Hepatocyte (in vitro differentiated cells): Measurements from ENCODE around the gene BCAS4.

Experiments
- CTCF ChIP-seq: fragments of 200-600 bp; sonication (generic); IDR thresholded peaks from 2 replicates; pipeline ENCODE4 v1.5.1; 2016; ENCODE audit warnings: antibody characterized with exemption, mild to moderate bottlenecking; ENCODE audit not compliant: poor library complexity
- EZH2 ChIP-seq: fragments of 200-600 bp; sonication (generic); IDR thresholded peaks from 2 replicates; pipeline ENCODE4 v1.6.1; 2016; ENCODE audit warnings: antibody characterized with exemption, mild to moderate bottlenecking, borderline replicate concordance

- no peak for TF ChIP-seq CTCF
- TF ChIP-seq EZH2, result no peak
Measured at GRCh38 chr20:50820515-50821256, 25.8 kb downstream of the BCAS4 start.
